ENCODE results near the gene KLK5.

The KLK5 gene

DNA sequence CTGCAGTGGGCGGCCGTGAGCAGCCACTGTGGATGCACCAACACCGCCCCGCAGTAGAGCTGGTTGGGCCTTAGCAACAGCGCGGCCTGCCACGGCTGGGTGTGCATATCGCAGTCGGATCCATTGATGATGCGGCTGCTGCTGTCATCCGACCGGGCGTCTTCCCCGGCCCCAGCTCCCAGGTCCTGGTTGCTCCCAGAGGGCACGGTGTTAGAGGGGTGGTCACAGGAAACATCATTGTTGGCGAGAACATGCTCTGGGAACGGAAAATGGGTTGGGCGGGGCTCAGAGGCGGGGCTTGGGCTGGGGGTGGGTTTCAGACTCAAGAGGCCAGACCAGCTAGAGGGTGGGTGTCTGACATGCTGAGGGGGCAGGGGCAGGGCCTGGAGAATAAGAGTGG is 3.0 kb downstream of the KLK5 start:
- H3K9me3 ChIP-seq (ENCODE audit: control insufficient read depth in 2 of 2, low read length in 2 of 2), result no peaks in the 10 kb centered on the region
- H3K36me3 ChIP-seq (ENCODE audit: control insufficient read depth in 2 of 2, insufficient read depth in 2 of 2, low read length in 2 of 2), result no peaks in the 10 kb centered on the region
- no peak overlapping the region for H3K9ac ChIP-seq (ENCODE audit: low read depth in 1 of 2, low read length in 2 of 2)
- no peaks in the 10 kb centered on the region for H3K27me3 ChIP-seq (ENCODE audit: control insufficient read depth in 2 of 2, insufficient read depth in 2 of 2, low read length in 2 of 2)
- no peak overlapping the region for H3K4me3 ChIP-seq (ENCODE audit: low read length in 2 of 2)
- H3K4me1 ChIP-seq (ENCODE audit: control insufficient read depth in 2 of 2, insufficient read depth in 2 of 2, low read length in 2 of 2), result no peaks in the 10 kb centered on the region
- no peak overlapping the region for H3K27ac ChIP-seq (ENCODE audit: low read depth in 2 of 2, low read length in 2 of 2)

GRCh38 chr19:50947123-50947522 is 5.7 kb downstream of the KLK5 start:
- Histone ChIP-seq H3K4me3 (ENCODE audit: low read length in 2 of 2) (no peak overlapping the region), H3K4me1 (ENCODE audit: control insufficient read depth in 2 of 2, insufficient read depth in 2 of 2, low read length in 2 of 2) (no peaks in the 10 kb centered on the region), H3K27me3 (ENCODE audit: control insufficient read depth in 2 of 2, insufficient read depth in 2 of 2, low read length in 2 of 2) (no peaks in the 10 kb centered on the region), H3K36me3 (ENCODE audit: control insufficient read depth in 2 of 2, insufficient read depth in 2 of 2, low read length in 2 of 2) (no peaks in the 10 kb centered on the region), H3K9me3 (ENCODE audit: control insufficient read depth in 2 of 2, low read length in 2 of 2) (no peaks in the 10 kb centered on the region), H3K9ac (ENCODE audit: low read depth in 1 of 2, low read length in 2 of 2) (no peak overlapping the region), H3K27ac (ENCODE audit: low read depth in 2 of 2, low read length in 2 of 2) (no peak overlapping the region)

GRCh38 chr19:50944795-50945194 is 8.0 kb downstream of the KLK5 start:
- Histone ChIP-seq H3K4me3 (ENCODE audit: low read length in 2 of 2) (no peak overlapping the region), H3K4me1 (ENCODE audit: control insufficient read depth in 2 of 2, insufficient read depth in 2 of 2, low read length in 2 of 2) (no peaks in the 10 kb centered on the region), H3K27ac (ENCODE audit: low read depth in 2 of 2, low read length in 2 of 2) (no peak overlapping the region), H3K36me3 (ENCODE audit: control insufficient read depth in 2 of 2, insufficient read depth in 2 of 2, low read length in 2 of 2) (no peaks in the 10 kb centered on the region), H3K9ac (ENCODE audit: low read depth in 1 of 2, low read length in 2 of 2) (no peak overlapping the region), H3K27me3 (ENCODE audit: control insufficient read depth in 2 of 2, insufficient read depth in 2 of 2, low read length in 2 of 2) (no peaks in the 10 kb centered on the region), H3K9me3 (ENCODE audit: control insufficient read depth in 2 of 2, low read length in 2 of 2) (no peaks in the 10 kb centered on the region)

GRCh38 chr19:50943074-50943828 is 9.6 kb downstream of the KLK5 start:
- Histone ChIP-seq H3K9ac (ENCODE audit: low read depth in 1 of 2, low read length in 2 of 2) (no peak overlapping the region), H3K4me3 (ENCODE audit: low read length in 2 of 2) (no peak overlapping the region), H3K9me3 (ENCODE audit: control insufficient read depth in 2 of 2, low read length in 2 of 2) (no peaks in the 10 kb centered on the region)

DNA sequence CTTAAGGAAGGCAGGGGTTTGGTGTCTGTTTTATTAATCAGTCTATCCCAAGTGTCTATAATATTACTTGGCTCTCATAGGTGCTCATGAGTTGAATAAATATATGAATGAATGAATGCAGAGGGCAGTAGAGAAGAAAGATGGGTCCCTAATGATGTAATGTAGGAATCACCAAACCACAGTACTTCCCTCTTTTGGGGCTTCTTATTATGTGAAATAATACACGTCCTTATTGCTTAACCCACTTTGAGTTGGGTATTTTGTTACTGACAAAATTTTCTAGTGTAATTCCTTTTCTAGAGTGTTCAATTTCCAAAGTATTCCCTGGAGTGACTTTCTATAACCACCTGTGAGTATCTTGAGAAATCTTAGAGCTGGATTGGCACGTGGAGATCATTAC is 13.2 kb downstream of the KLK5 start:
- no peak overlapping the region for H3K9ac ChIP-seq (ENCODE audit: low read depth in 1 of 2, low read length in 2 of 2)
- no peaks in the 10 kb centered on the region for H3K36me3 ChIP-seq (ENCODE audit: control insufficient read depth in 2 of 2, insufficient read depth in 2 of 2, low read length in 2 of 2)
- H3K9me3 ChIP-seq (ENCODE audit: control insufficient read depth in 2 of 2, low read length in 2 of 2), result no peaks in the 10 kb centered on the region
- H3K27me3 ChIP-seq (ENCODE audit: control insufficient read depth in 2 of 2, insufficient read depth in 2 of 2, low read length in 2 of 2), result no peaks in the 10 kb centered on the region
- H3K4me1 ChIP-seq (ENCODE audit: control insufficient read depth in 2 of 2, insufficient read depth in 2 of 2, low read length in 2 of 2), result no peaks in the 10 kb centered on the region
- no peak overlapping the region for H3K27ac ChIP-seq (ENCODE audit: low read depth in 2 of 2, low read length in 2 of 2)
- H3K4me3 ChIP-seq (ENCODE audit: low read length in 2 of 2), result no peak overlapping the region

More at GRCh38 chr19:50943074-50943828, 9.6 kb downstream of the KLK5 start:
- no peaks in the 10 kb centered on the region for H3K27me3 ChIP-seq (ENCODE audit: control insufficient read depth in 2 of 2, insufficient read depth in 2 of 2, low read length in 2 of 2)
- H3K27ac ChIP-seq (ENCODE audit: low read depth in 2 of 2, low read length in 2 of 2), result no peak overlapping the region
- H3K4me1 ChIP-seq (ENCODE audit: control insufficient read depth in 2 of 2, insufficient read depth in 2 of 2, low read length in 2 of 2), result no peaks in the 10 kb centered on the region
- no peaks in the 10 kb centered on the region for H3K36me3 ChIP-seq (ENCODE audit: control insufficient read depth in 2 of 2, insufficient read depth in 2 of 2, low read length in 2 of 2)

- H3K9me3 ChIP-seq (ENCODE audit: control insufficient read depth in 2 of 2, low read length in 2 of 2), result no peaks in the 10 kb centered on the region
- no peaks in the 10 kb centered on the region for H3K36me3 ChIP-seq (ENCODE audit: control insufficient read depth in 2 of 2, insufficient read depth in 2 of 2, low read length in 2 of 2)
- H3K4me3 ChIP-seq (ENCODE audit: low read length in 2 of 2), result no peak overlapping the region
- H3K27ac ChIP-seq (ENCODE audit: low read depth in 2 of 2, low read length in 2 of 2), result no peak overlapping the region
- H3K4me1 ChIP-seq (ENCODE audit: control insufficient read depth in 2 of 2, insufficient read depth in 2 of 2, low read length in 2 of 2), result no peaks in the 10 kb centered on the region
- H3K9ac ChIP-seq (ENCODE audit: low read depth in 1 of 2, low read length in 2 of 2), result no peak overlapping the region
- H3K27me3 ChIP-seq (ENCODE audit: control insufficient read depth in 2 of 2, insufficient read depth in 2 of 2, low read length in 2 of 2), result peaks cover 2 to 9% of the 10 kb centered on the region in 2 donors
Observed at GRCh38 chr19:50933640-50934039, 19.2 kb downstream of the KLK5 start.

GRCh38 chr19:50932690-50933083 is 20.2 kb downstream of the KLK5 start:
- no peak overlapping the region for H3K4me3 ChIP-seq (ENCODE audit: low read length in 2 of 2)
- no peaks in the 10 kb centered on the region for H3K9me3 ChIP-seq (ENCODE audit: control insufficient read depth in 2 of 2, low read length in 2 of 2)
- H3K27ac ChIP-seq (ENCODE audit: low read depth in 2 of 2, low read length in 2 of 2), result no peak overlapping the region
- no peaks in the 10 kb centered on the region for H3K4me1 ChIP-seq (ENCODE audit: control insufficient read depth in 2 of 2, insufficient read depth in 2 of 2, low read length in 2 of 2)
- no peaks in the 10 kb centered on the region for H3K36me3 ChIP-seq (ENCODE audit: control insufficient read depth in 2 of 2, insufficient read depth in 2 of 2, low read length in 2 of 2)
- peaks cover 4 to 9% of the 10 kb centered on the region in 2 donors for H3K27me3 ChIP-seq (ENCODE audit: control insufficient read depth in 2 of 2, insufficient read depth in 2 of 2, low read length in 2 of 2)
- H3K9ac ChIP-seq (ENCODE audit: low read depth in 1 of 2, low read length in 2 of 2), result no peak overlapping the region

DNA sequence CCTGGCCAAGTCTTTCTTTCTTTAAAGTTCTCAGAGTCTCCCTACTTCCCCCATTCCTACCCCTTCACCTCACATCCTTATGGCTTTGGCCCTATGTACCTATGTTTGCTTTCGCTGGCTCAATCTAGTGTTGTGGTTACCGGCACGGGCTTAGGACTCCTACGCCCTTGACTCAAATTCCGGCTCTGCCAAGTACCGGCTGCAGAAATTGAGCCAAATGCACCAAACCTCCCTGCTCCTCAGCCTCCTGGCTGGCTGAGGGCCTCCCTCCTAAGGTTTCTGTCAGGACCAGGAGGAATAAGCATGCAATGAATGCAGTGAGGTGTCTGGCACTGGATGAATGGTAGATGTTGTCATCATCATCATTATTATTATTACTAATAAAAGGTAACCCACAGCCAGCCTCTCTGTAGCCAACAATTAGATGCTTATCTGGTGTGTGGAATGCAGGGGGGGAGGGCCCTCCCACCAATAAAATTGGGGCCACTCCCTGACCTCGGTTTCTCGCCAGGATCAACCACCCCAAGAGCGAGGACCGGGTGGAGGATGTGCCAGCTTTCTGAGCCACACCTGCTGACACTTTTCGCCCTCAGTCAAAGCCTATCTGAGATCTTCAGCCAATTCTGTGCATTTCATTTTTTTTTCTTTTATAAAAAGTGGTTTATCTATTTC is 20.7 kb downstream of the KLK5 start:
- no peaks in the 10 kb centered on the region for H3K36me3 ChIP-seq (ENCODE audit: control insufficient read depth in 2 of 2, insufficient read depth in 2 of 2, low read length in 2 of 2)
- H3K27ac ChIP-seq (ENCODE audit: low read depth in 2 of 2, low read length in 2 of 2), result no peak overlapping the region
- no peaks in the 10 kb centered on the region for H3K9me3 ChIP-seq (ENCODE audit: control insufficient read depth in 2 of 2, low read length in 2 of 2)
- no peak overlapping the region for H3K9ac ChIP-seq (ENCODE audit: low read depth in 1 of 2, low read length in 2 of 2)
- peaks cover 4 to 9% of the 10 kb centered on the region in 2 donors for H3K27me3 ChIP-seq (ENCODE audit: control insufficient read depth in 2 of 2, insufficient read depth in 2 of 2, low read length in 2 of 2)
- no peak overlapping the region for H3K4me3 ChIP-seq (ENCODE audit: low read length in 2 of 2)
- no peaks in the 10 kb centered on the region for H3K4me1 ChIP-seq (ENCODE audit: control insufficient read depth in 2 of 2, insufficient read depth in 2 of 2, low read length in 2 of 2)

GRCh38 chr19:50931023-50931422 is 21.8 kb downstream of the KLK5 start:
- Histone ChIP-seq H3K27me3 (ENCODE audit: control insufficient read depth in 2 of 2, insufficient read depth in 2 of 2, low read length in 2 of 2) (peaks cover 4 to 9% of the 10 kb centered on the region in 2 donors), H3K9me3 (ENCODE audit: control insufficient read depth in 2 of 2, low read length in 2 of 2) (no peaks in the 10 kb centered on the region), H3K27ac (ENCODE audit: low read depth in 2 of 2, low read length in 2 of 2) (no peak overlapping the region), H3K4me3 (ENCODE audit: low read length in 2 of 2) (no peak overlapping the region), H3K4me1 (ENCODE audit: control insufficient read depth in 2 of 2, insufficient read depth in 2 of 2, low read length in 2 of 2) (no peaks in the 10 kb centered on the region), H3K36me3 (ENCODE audit: control insufficient read depth in 2 of 2, insufficient read depth in 2 of 2, low read length in 2 of 2) (no peaks in the 10 kb centered on the region), H3K9ac (ENCODE audit: low read depth in 1 of 2, low read length in 2 of 2) (no peak overlapping the region)

DNA sequence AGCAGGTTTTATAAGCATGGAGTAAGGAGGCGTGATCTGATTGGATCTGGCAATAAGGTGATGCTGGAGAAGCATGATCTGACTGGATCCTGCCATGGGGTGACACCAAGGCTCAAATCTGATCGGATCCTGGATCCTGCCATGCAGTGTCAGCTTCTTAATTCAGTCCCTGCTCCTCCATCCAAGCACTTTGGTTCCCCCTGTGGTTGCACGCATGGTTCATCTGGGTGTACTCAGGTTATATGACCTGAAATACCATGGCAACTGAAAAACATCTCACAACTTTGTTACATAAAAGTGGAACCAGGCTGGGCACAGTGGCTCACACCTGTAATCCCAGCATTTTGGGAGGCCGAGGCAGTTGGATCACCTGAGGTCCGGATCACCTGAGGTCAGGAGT is 24.0 kb downstream of the KLK5 start:
- H3K27me3 ChIP-seq (ENCODE audit: control insufficient read depth in 2 of 2, insufficient read depth in 2 of 2, low read length in 2 of 2), result peaks cover 4 to 9% of the 10 kb centered on the region in 2 donors

More for the DNA sequence above, 24.0 kb downstream of the KLK5 start:
- Histone ChIP-seq H3K27ac (ENCODE audit: low read depth in 2 of 2, low read length in 2 of 2) (no peak overlapping the region), H3K9ac (ENCODE audit: low read depth in 1 of 2, low read length in 2 of 2) (no peak overlapping the region), H3K36me3 (ENCODE audit: control insufficient read depth in 2 of 2, insufficient read depth in 2 of 2, low read length in 2 of 2) (no peaks in the 10 kb centered on the region), H3K4me3 (ENCODE audit: low read length in 2 of 2) (no peak overlapping the region), H3K9me3 (ENCODE audit: control insufficient read depth in 2 of 2, low read length in 2 of 2) (no peaks in the 10 kb centered on the region), H3K4me1 (ENCODE audit: control insufficient read depth in 2 of 2, insufficient read depth in 2 of 2, low read length in 2 of 2) (no peaks in the 10 kb centered on the region)

Data from mucosa of rectum (tissue), 2 donors.